ENCODE results near the gene CHRNA3.

Gene CHRNA3

GRCh38 chr15:78663703-78664102 is 42.9 kb upstream of the CHRNA3 start:
- Histone ChIP-seq H3K27ac (no peak overlapping the region), H3K4me1 (peaks cover 3% of the 10 kb centered on the region), H3K4me2 (ENCODE audit: low read length) (peak overlapping the region; percentile 12), H3K79me2 (no peaks in the 10 kb centered on the region), H3K27me3 (ENCODE audit: control insufficient read depth, insufficient read depth, low read length) (no peaks in the 10 kb centered on the region), H3K4me3 (ENCODE audit: low read depth, low read length) (no peak overlapping the region), H3K9ac (no peak overlapping the region), H2AFZ (no peak overlapping the region), H3K36me3 (ENCODE audit: control insufficient read depth, insufficient read depth, low read length) (no peaks in the 10 kb centered on the region), H3K9me3 (ENCODE audit: control insufficient read depth, low read length) (no peaks in the 10 kb centered on the region)
- no peak for TF ChIP-seq CTCF (IDR thresholded peaks at IDR 0.05)

GRCh38 chr15:78662028-78662427 is 41.2 kb upstream of the CHRNA3 start:
- Histone ChIP-seq H3K79me2 (no peaks in the 10 kb centered on the region), H3K27ac (no peak overlapping the region), H3K4me3 (ENCODE audit: low read depth, low read length) (no peak overlapping the region), H3K36me3 (ENCODE audit: control insufficient read depth, insufficient read depth, low read length) (no peaks in the 10 kb centered on the region), H3K4me1 (peaks cover 3% of the 10 kb centered on the region), H3K4me2 (ENCODE audit: low read length) (no peak overlapping the region), H2AFZ (no peak overlapping the region), H3K9me3 (ENCODE audit: control insufficient read depth, low read length) (no peaks in the 10 kb centered on the region), H3K9ac (no peak overlapping the region), H3K27me3 (ENCODE audit: control insufficient read depth, insufficient read depth, low read length) (no peaks in the 10 kb centered on the region)
- TF ChIP-seq CTCF (IDR thresholded peaks at IDR 0.05): no peak

- no peak for TF ChIP-seq CTCF (IDR thresholded peaks at IDR 0.05)
- Histone ChIP-seq H3K79me2 (no peaks in the 10 kb centered on the region), H3K9me3 (ENCODE audit: control insufficient read depth, low read length) (no peaks in the 10 kb centered on the region), H3K4me2 (ENCODE audit: low read length) (no peak overlapping the region), H3K4me3 (ENCODE audit: low read depth, low read length) (no peak overlapping the region), H3K27ac (no peak overlapping the region), H2AFZ (no peak overlapping the region), H3K27me3 (ENCODE audit: control insufficient read depth, insufficient read depth, low read length) (no peaks in the 10 kb centered on the region), H3K36me3 (ENCODE audit: control insufficient read depth, insufficient read depth, low read length) (no peaks in the 10 kb centered on the region), H3K9ac (no peak overlapping the region), H3K4me1 (peaks cover 3% of the 10 kb centered on the region)
These were observed 40.2 kb upstream of the CHRNA3 start for GRCh38 chr15:78661001-78661400.

- H3K9me3 ChIP-seq (ENCODE audit: control insufficient read depth, low read length): no peaks in the 10 kb centered on the region
- no peak overlapping the region for H3K4me3 ChIP-seq (ENCODE audit: low read depth, low read length)
- no peaks in the 10 kb centered on the region for H3K36me3 ChIP-seq (ENCODE audit: control insufficient read depth, insufficient read depth, low read length)
- H3K27ac ChIP-seq: no peak overlapping the region
- H3K4me1 ChIP-seq: peaks cover 3% of the 10 kb centered on the region
- H3K27me3 ChIP-seq (ENCODE audit: control insufficient read depth, insufficient read depth, low read length): no peaks in the 10 kb centered on the region
- no peak overlapping the region for H3K4me2 ChIP-seq (ENCODE audit: low read length)
- no peak overlapping the region for H2AFZ ChIP-seq
- no peak for TF ChIP-seq CTCF (IDR thresholded peaks at IDR 0.05)
- H3K9ac ChIP-seq: no peak overlapping the region
- no peaks in the 10 kb centered on the region for H3K79me2 ChIP-seq
These were observed 39.8 kb upstream of the CHRNA3 start for GRCh38 chr15:78660584-78660983.

- no peak overlapping the region for H3K27ac ChIP-seq
- H3K4me3 ChIP-seq (ENCODE audit: low read depth, low read length): no peak overlapping the region
- H3K4me1 ChIP-seq: peaks cover under 1% of the 10 kb centered on the region
- TF ChIP-seq CTCF (IDR thresholded peaks at IDR 0.05): no peak
- no peaks in the 10 kb centered on the region for H3K79me2 ChIP-seq
- H3K36me3 ChIP-seq (ENCODE audit: control insufficient read depth, insufficient read depth, low read length): no peaks in the 10 kb centered on the region
- H3K9me3 ChIP-seq (ENCODE audit: control insufficient read depth, low read length): no peaks in the 10 kb centered on the region
- no peaks in the 10 kb centered on the region for H3K27me3 ChIP-seq (ENCODE audit: control insufficient read depth, insufficient read depth, low read length)
- no peak overlapping the region for H3K9ac ChIP-seq
- no peak overlapping the region for H2AFZ ChIP-seq
- H3K4me2 ChIP-seq (ENCODE audit: low read length): no peak overlapping the region
These were observed 38.0 kb upstream of the CHRNA3 start for GRCh38 chr15:78658823-78659222.
